GM21529 (cell line): ENCODE data around the gene LMOD3.

Source experiments
- ATAC-seq: cut with Tn5 transposase; IDR thresholded peaks from one replicate; pipeline ENCODE4 v1.9.1; 2021; ENCODE audit not compliant: unreplicated experiment

Gene LMOD3

GRCh38 chr3:69122403-69122802, at the start of gene LMOD3:
LMOD3 (minus strand) TSS chr3:69122595; CDS start chr3:69122386, 209 bp downstream.
- ATAC-seq, result no peak

GRCh38 chr3:69172058-69172457, 49.7 kb upstream of the LMOD3 start:
- ATAC-seq, result no peak

- no peak for ATAC-seq
Observed at GRCh38 chr3:69166446-69166845, 44.1 kb upstream of the LMOD3 start.

GRCh38 chr3:69165744-69166143, 43.3 kb upstream of the LMOD3 start:
- no peak for ATAC-seq

GRCh38 chr3:69164296-69164695, 41.9 kb upstream of the LMOD3 start:
- ATAC-seq, result no peak

GRCh38 chr3:69162308-69162980, 40.0 kb upstream of the LMOD3 start:
- no peak for ATAC-seq

GRCh38 chr3:69161587-69162307, 39.4 kb upstream of the LMOD3 start:
- no peak for ATAC-seq

GRCh38 chr3:69160525-69160924, 38.1 kb upstream of the LMOD3 start:
- ATAC-seq, result no peak

- no peak for ATAC-seq
Observed at GRCh38 chr3:69160107-69160506, 37.7 kb upstream of the LMOD3 start.

- ATAC-seq, result no peak
Observed at GRCh38 chr3:69149586-69149985, 27.2 kb upstream of the LMOD3 start.

GRCh38 chr3:69145688-69146087, 23.3 kb upstream of the LMOD3 start:
- ATAC-seq, result no peak

- no peak for ATAC-seq
Observed at GRCh38 chr3:69144631-69145245, 22.3 kb upstream of the LMOD3 start.

GRCh38 chr3:69143612-69144011, 21.2 kb upstream of the LMOD3 start:
- no peak for ATAC-seq

GRCh38 chr3:69142797-69143454, 20.5 kb upstream of the LMOD3 start:
- ATAC-seq, result no peak

- ATAC-seq, result no peak
Observed at GRCh38 chr3:69142090-69142489, 19.7 kb upstream of the LMOD3 start.

- ATAC-seq, result no peak
Observed at GRCh38 chr3:69141313-69141712, 18.9 kb upstream of the LMOD3 start.

- no peak for ATAC-seq
Observed at GRCh38 chr3:69137412-69137811, 15.0 kb upstream of the LMOD3 start.

GRCh38 chr3:69137005-69137404, 14.6 kb upstream of the LMOD3 start:
- no peak for ATAC-seq

GRCh38 chr3:69130689-69131088, 8.3 kb upstream of the LMOD3 start:
- peak; percentile 98 for ATAC-seq

GRCh38 chr3:69129531-69129930, 7.1 kb upstream of the LMOD3 start:
- no peak for ATAC-seq

GRCh38 chr3:69128509-69128908, 6.1 kb upstream of the LMOD3 start:
- ATAC-seq, result no peak

GRCh38 chr3:69126999-69127398, 4.6 kb upstream of the LMOD3 start:
- ATAC-seq, result no peak
